Measurements from ENCODE around the gene RUFY4.
A peak's percentile ranks its signal among the peaks of the same experiment; 100 is the strongest.
"Not testable (repeated sequence)": the region's sequence is repeated elsewhere in the genome, so short reads cannot be mapped to it uniquely, and the experiment has no call there.

RUFY4 gene

DNA sequence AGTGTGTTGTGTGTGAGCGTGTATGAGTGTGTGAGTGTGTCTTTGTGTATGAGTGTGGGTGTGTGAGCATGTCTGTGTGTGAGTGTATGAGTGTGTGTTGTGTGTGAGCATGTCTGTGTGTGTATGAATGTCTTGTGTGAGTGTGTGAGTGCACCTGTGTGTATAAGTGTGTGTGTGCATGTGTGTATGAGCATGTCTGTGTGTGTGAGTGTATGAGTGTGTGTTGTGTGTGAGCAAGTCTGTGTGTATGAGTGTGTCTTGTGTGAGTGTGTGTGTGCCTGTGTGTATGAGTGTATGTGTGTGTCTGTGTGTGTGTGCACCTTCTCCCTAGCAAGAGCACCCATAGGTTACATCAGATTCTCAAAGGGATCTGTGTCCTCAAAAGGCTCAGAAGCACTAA is 37.8 kb upstream of the RUFY4 start:
- no peak for DNase-seq

DNA sequence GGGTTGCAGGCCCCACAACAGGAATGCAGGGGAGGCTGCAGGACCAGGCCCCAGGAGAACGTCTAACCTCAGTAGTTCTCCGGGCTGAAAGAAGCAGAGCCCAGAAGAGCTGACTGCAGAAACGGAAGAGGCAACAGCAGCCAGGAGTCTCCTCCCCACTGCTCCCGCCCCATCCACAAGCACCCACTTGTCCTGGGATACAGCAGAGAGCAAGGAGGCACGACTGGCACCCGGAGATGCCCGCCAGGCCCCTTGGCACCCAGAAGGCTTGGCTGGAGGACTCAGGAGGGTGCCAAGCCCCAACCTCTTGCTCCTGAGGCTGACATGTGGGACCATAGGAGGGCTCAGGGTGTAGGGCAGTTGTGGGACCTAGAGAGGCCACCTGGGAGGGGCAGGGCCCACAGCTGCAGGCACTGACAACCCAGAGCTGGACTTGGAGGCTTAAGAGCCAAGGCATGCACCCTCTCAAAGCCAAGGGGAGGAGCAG is 37.2 kb upstream of the RUFY4 start:
- DNase-seq, result no peak

DNA sequence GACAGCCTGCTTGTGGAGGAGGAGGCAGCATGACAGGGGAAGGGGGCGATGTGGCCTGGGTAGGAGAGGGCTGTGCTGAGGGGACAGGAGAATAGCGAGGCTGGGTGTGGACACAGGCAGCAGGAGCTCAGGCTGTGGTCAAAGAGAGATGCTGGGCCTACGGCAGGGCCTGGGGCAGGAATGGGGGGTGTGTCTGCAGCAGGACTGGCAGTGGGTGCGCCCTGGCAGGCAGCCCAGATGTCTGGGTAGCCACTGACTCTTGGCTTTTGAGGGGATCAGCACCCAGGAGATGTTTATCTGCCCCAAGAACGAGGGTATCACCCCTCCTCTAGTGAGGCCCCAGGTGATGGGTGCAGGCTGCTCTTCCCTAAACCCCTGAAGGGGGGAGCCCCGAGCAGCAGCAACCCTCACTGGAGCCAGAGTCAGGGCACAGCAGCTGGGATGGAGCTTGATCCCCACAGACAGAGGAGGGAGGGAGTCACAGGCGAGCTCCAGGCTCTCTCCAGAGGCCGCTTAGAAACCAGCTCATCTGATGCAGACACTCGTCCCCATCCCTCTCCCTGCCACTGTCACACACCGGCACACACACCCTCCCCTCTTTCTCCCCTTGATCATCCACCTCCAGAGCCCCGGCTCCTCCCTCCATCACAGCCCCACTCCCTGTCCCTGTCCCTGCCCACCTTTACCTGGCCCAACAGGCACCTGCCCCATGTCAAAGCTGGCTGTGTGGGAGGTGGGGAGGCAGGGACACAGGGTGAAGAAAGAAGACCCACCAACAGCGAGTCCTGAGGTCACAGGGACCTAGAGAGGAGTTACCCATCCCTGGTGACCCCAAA is 36.5 kb upstream of the RUFY4 start:
- DNase-seq, result peak in 1 of 2 experiments; percentile 12

DNA sequence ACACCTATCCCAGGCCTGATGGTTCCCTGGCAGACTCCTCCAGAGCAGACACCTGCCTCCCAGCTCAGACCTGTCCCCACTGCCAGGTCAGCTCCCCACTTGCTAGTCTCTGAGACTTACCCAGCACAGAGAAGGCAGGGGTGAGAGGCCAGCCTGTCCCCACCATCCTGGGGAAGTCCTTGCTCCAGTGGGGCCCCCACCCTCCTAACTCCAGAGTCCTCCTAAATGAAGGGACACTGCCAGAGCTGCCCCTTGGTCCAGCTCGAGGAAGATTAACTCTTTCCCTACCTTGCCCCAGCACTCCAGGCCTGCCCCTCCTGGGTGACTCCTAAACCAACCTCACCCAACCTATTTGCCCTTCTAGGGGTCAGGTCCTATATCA is 35.9 kb upstream of the RUFY4 start:
- no peak for DNase-seq

DNA sequence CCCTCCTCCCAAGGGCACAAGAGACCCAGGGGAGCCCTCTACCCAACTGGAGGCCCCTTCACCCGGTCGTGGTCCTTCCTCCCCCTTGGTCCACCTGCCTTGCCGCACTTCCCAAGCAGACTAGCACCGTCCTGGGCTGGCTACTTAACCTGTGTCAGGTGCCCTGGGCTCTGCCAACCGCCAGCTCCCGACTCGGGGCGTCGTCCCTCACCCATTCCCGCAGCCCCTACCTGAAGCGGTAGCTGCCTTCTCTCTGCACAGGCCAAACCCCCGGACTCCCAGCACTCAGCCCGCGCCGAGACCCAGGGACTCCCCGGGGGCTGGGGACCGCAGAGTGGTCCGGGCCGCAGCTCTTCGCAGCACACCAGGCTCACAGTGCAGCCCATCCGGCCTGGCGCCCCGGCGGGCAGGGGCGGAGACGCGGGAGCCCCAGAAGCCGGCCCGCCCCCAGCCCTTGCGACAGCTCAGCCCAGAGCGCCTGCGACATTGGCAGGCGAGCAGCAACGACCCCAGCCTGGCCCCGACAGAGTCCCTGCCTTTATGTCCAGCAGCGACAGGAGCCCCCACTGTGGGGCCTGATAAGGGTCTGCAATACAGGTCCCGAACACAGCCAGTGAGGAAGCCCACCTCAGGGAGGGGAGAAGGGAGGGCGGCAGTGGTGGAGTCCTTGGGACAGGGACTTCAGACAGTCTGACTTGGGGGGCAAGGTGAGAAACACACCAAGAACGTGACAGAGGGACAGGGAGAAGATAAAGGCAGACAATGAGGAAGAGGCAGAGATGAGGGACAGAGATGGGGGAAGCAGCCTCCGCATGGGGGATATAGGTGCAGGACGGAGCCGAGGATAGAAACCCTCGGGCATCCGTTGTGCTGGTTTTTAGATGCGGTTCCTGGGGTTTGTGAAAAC is 35.2 kb upstream of the RUFY4 start:
- DNase-seq, result no peak

DNA sequence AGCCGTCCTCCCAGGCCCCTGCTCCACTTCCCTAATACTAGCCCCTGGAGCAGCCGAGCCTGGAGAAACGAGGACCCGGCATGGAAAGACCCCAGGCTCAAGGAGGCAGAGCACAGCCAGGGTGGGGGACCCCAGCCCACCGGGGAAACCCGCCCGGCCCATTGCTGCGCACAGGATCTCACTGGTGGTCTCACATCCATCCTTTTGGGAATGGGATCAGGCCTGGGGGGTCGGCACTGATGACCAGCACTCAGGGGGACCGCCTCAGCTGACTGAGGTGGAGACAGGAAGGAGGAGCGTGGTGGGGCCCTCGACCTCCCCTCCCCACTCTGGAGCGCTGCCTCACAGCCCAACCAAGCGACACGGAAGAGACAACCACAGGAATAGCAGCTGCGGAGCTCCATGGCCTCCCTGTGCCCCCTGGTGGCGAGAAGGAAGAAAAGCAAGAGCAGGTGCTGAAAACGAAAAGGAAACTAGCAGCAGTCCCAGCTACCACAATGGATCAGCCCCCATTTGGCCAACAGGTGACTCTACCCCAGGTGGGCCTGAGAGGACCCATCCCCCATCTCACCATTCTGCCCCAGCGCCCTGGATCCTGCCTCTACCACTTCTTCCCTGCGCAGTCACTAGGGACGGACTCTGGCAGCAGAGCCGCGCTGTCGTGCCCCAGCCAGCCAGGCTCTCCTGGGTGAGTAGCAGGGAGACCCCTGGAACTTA is 34.4 kb upstream of the RUFY4 start:
- DNase-seq, result peak; percentile 42 to 43

DNA sequence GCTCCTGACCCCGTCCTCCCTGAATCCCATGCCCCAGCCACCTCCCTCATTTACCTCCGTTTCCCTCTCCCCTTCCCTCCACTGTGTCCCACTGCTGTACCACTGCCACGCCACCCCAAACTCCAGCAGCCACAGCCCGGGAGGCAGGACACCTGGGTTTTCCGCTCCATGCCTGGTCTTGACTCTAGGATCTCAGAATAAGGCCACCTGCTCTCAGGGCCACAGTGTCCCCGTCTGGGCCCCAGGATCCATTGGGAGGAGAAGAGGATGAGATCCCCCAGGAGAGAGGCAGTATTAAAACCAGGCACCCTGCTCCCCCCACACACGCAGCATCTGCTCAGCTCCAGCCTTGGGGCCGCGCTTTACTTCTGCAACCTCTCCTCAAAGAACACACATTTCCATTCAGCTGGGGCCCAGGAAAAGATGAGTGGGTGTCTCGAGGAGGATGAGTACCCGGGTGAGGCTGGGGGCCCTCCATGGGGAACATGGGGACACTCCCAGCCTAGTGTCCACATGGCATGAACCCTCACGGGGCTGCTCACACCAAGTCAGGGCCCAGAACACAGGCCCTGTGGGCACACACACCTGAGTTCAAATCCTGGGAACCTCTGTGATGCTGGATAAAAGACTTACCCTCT is 33.5 kb upstream of the RUFY4 start:
- DNase-seq, result no peak

DNA sequence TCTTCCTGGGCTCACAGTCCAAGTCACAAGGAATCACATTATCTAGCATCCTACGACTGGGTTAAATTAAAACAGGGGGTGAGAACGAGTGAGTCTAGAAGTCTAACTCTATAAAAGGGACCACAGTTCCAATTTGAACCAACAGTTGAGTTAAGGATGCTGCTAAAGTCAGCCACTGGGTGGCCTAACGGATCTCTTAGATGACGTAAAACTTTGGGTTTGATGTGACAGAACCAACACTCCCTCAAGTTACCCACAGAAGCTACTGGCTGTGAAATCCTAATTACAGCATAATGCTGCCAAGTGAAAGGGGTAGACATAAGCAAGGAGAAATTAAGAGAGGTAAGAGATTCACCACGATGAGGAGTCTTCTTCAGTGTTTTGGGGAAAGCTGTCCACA is 32.7 kb upstream of the RUFY4 start:
- DNase-seq, result no peak

DNA sequence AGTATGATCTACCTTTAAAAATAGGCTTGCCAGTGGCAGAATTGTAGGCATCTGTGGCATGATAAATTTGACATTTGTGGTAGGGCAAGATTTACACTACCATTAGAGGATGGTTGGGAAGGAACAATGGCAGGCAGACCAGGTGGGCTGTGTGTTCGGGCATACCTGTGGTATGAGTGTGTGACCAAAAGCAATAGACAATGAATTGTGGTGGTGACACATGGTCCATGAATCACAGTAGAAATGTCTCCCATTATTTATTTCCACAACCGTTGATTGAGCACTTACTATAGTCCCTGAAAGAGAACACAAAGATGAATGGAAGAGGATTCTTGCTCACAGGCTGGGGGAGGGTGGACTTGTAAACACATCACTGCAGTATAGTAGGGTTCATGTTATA is 29.9 kb upstream of the RUFY4 start:
- DNase-seq, result no peak

DNA sequence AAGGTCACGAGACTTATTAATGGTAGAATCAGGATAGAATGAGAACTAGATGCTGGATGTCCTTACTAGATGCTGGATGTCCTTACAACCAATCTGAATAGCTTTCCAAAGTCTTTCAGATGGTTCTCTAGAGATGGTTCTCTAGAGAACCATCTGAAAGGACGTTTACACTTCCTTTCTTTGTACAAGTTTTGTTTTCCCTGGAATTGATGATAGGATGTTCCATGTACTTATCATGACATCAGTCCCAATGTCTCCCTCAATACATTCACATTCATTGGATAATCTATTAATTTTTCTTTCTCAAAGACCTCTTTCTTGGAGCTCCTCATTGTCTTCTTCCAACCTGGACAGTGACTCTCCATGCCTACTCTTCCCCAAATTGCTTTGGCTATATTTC is 28.2 kb upstream of the RUFY4 start:
- no peak for DNase-seq

DNA sequence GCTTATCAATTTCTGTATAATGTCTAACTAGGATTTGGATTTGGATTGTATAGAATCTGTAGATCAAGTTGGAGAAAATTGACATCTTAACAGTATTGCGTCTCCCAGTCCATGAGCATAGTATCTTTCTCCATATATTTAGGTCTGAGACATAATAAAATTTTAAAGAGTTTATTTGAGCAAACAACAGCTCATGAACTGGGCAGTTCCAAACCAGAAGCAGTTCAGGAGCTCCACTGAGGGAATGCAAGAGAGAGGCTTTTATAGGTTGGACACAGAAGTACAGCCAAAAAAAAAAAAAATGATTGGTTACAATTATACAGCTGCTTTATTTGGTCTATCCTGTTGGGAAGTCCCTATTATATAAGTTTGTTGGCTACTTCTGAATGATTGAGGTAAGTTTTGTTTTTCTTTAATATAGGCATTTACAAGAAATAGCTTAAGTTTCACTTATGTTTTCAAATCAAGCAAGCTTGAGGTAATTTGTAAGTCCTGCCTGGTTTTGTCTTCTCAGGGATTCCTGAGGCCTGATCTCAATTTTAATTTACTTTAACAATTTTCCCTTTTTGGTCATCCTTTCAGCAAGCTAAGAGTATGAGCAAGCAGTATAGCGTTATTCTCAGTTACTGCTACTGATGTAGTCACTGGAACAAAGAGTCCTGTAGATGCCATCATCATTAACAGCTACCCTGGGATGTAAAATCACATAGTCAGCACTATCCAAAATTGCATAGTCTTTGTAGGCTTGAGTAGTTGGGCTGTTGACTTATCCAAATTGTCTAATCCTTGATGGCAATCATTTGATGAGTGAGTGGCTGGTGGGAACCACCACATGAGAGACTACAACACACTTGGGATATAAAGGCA is 27.5 kb upstream of the RUFY4 start:
- no peak for DNase-seq

DNA sequence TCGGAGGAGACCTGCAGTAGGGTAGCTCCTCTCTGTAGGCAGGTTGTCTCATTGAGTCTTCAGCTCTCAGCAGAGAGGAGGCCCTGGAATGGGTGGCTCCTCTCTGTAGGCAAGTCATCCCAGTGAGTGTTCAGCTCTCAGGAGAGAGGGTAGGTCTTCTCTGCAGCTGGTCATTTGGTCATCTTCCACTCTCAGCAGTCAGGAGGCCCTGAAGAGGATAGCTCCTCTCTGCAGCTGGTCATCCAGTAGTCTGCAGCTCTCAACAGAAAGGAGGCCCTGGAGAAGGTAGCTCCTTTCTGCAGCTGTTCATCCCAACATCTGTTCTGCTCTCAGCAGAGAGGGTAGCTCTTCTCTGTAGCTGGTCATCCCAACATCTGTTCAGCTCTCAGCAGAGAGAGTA is 26.0 kb upstream of the RUFY4 start:
- no peak for DNase-seq

DNA sequence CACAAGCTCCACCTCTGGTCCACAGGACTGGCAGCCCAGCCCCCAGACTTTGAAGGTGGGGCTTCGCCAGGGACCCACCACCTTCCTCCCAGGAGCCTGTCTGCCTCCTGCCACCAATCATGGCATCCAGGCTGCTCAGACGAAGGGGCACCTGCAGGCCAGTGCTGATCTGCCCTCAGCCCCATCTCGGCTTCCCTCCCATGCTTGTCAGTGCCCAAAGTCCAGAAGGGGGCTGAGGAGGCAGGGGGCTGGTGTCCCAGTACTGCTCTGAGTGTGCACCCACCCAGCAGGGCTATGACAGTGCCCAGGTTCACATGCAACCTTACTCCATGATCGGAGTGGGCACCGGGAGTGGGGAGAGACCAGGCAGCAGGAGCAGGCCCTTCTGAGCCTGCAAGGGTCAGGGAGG is 25.3 kb upstream of the RUFY4 start:
- DNase-seq, result no peak

DNA sequence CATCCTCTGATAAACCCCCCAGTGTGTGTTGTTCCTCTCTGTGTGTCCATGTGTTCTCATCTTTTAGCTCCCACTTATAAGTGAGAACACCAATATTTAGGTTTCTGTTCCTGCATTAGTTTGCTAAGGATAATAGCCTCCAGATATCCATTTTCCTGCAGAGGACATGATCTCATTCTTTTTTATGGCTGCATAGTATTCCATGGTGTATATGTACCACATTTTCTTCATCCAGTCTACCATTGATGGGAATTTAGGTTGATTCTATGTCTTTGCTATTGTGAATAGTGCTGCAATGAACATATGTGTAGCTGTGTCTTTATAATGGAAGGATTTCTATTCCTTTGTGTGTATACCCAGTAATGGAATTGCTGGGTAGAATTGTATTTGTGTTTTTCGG is 24.5 kb upstream of the RUFY4 start:
- DNase-seq, result not testable (repeated sequence)

DNA sequence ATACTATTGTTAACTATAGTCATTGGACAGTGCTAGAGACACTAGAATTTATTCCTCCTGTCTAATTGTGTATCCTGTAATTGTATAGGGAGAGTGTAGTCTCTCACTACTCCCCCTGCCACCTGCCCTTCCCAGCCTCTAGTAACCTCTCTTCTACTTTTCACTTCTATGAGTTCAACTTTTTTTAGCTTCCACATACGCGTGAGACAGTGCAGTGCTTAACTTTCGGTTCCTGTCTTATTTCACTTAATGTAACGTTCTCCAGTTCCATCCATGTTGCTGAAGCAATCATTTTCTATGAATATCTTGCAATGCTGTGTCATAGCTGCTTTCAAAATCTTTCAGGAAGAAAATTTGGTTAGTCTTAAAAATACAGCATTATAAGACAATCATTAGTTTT is 22.8 kb upstream of the RUFY4 start:
- no peak for DNase-seq

DNA sequence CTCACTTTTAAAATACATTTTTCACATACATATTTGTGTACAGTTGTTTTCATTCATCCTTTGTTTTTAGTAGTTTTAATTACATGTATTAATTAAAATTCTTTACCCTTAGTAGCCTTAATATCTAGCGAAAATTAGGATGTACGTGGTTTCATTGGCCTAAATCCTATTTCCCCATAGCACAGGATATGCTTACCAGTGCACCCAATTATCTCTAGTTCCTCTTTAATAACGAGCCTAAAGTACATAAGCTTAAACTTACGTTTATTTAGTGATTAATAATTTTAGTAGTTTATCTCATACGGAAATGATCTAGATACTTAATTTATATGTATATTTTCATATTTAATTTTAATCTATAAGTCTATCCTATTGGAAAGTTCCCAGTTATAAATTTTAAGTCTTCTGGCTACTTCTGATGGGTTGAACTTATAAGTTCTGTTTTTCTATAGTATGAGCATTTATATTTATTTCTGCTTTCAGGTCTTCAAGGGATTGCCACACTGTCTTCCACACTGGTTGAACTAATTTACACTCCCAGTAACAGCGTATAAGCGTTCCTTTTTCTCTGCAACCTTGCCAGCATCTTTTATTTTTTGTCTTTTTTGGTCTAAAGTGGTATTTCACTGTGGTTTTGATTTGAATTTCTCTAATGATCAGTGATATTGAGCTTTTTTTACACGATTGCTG is 21.4 kb upstream of the RUFY4 start:
- no peak for DNase-seq

DNA sequence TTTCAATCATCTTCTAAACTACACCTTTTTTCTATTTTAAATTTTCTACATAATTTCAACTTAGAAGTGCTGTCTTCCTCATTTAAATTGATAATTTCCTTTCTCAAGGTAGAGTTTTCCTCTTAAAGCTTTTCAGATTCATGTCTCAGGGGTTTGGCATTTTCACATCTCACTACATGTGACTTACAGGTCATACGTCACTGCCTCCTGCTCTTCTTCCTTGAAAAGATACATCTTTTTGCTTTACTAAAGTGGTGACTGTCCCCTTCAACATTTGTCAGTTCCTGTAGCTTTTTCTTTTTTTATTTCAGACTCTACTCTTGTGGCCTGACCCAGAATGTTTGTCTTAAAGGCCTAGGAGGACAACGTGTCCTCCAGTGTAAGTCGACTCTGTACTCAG is 17.1 kb upstream of the RUFY4 start:
- no peak for DNase-seq

DNA sequence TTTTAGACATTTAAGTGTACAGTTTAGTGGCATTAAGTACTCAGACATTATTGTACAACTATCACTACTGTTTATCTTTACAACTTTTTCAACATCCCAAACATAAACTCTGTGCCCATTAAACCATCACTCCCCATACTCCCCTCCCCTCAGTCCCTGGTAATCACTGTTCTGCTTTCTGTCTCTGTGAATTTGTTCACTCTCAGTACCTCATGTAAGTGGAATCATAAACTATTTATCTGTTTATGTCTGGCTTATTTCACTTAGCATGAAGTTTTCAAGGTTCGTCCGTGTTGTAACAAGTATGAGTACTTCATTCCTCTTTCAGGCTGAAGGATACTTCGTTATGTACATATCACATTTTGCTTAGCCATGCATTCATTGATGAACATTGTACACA is 9.8 kb upstream of the RUFY4 start:
- no peak for DNase-seq

DNA sequence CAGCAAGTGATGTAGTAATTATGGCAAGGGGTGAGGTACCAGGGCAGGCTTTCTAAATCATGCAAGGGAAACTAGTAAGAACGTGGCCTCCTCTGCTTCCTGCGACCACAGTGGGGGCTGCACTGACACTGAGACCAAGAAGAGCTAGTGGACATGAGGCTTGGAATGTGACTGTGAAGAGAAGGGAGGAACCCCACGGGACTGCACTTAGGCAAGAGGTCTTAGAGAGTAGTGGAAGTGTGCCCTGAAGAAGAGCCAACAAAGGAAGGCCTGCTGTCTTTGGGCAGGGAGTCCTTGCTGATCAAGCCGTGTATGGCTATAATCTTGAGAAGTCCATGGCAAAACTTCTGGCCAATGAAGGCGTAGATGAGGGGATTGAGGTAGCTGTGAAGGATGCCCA is 8.9 kb upstream of the RUFY4 start:
- DNase-seq, result no peak

DNA sequence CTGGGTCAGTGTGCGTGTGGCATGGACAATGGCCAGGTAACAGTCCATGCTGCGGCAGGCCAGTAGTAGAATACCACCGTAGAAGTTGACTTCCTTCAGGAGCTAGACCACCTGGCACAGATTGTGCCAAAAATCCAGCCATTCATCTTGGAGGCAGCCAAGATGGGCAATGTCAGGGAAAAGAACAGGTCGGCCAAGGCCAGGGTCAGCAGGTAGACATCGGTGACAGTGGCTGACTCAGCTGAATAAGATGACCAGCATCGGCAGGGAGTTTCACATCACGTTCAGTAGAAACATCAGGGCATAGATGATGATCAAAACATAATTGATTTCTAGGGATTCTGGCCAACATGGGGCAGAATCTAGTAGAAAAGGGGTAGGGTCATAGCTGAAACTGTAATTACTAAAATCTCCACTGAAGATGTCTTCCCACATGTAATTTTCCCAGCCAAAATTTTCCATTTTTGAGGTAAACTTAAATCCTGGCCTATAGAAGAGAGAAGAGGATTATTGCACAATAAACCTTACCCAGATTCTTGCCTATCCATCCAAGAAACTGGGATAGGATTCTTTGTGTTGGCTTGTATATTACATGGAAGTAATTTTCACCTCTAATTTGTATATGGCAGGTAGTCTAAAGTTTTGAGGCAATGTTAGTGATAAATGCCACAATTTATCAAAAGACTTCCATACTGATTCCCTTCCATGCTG is 7.9 kb upstream of the RUFY4 start:
- DNase-seq, result no peak

DNA sequence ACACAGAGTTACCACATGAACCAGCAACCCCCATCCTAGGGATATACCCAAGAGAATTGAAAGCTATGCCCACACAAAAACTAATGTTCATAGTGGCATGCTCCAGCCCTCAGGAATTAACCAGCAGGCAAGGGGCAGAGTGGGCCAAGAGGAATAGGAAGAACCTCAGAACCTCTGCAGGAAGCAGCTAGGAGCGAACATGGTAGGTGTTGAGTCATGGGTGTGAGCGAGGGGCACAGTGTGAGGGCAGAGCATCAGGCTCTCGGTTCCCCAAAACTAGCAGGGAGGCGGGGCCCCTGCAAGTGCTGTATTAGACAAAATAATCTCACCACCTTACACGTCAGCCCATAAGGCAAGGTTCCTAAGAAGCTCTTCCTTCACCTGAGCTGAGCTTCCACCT is 5.6 kb upstream of the RUFY4 start:
- DNase-seq, result no peak
